Measurements from ENCODE around the gene BLTP2.
A peak's percentile ranks its signal among the peaks of the same experiment; 100 is the strongest.
"Not testable (repeated sequence)": the region's sequence is repeated elsewhere in the genome, so short reads cannot be mapped to it uniquely, and the experiment has no call there.

The BLTP2 gene

DNA sequence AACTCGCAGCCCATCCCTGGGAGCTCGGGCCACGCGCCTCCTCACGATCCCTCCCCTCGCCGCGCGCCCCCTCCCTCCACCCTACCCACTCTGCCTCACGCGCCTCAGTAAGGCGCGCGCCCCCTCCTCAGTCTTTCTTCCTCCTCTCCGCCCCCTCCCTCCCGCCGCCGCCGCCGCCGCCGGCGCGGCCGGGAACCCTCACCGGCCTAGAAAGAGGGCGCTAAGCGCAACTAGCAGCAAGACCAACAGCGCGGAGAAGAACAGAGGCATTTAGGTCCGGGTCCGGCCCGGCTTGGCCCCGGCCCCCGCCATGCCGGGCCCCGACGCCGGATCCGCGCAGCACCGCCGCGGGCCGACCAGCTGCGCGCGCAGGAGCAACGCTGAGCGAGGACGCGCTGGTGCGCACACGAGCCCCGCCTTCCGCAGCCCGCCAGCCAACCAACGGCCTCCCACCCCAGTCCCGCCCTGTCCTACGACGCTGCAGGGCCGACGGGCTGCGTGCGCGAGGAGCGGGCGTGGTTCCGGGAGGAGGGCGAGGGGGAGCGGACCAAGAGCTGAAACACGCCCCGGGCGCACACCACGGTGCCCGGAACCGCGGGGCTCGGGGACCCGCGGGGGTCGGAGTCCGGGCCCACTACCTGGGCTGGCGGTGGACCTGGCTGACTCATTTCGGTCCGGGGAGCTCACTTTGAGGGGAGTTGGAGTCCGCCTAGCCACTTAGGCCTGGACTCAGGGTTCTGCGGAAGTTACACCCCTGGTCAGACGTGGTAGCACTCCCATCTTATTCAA is at the start of gene BLTP2:
Gene BLTP2, minus strand, starts transcription at position 372 of the 789 bp plus-strand sequence. Its CDS starts 102 bp downstream, at position 270.
- peak; percentile 96 for DNase-seq

DNA sequence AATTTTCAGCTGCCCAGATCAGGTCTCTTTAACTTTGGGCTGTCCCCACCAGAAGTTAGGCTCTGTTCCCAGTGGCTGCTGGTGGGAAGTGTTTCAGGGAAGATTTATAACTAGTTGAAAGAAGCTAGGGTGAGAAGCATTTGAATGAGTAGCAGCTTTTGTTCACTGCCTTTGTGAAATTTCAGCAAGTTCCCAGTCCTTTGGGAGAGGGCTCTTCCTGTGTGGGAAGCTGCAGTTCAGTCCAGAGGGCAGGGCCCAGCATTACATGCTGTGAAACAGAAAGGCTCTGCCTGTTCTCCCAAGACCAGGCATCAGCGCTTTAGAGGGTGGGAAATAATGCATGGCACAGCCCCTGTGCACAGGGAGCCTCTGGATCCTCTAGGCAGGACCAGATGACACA is 48.9 kb upstream of the BLTP2 start:
- no peak for DNase-seq

DNA sequence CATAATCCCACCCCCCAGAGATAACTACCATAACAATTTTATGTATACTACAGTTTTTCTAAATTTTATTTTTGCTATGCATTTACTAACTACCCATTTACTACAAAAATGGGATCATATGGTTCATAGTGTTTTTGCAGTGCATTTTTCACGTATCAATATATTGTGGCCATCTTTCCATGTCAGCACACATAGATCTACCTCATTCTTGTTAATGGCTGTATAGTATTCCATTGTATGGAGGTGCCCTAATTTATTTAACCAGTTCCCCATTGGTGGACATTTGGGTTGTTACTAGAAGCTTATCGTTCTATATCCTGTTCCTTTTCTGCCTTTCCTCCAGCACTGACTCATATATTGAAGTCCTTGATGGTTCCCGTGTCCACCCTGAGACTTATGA is 44.1 kb upstream of the BLTP2 start:
- no peak for DNase-seq

DNA sequence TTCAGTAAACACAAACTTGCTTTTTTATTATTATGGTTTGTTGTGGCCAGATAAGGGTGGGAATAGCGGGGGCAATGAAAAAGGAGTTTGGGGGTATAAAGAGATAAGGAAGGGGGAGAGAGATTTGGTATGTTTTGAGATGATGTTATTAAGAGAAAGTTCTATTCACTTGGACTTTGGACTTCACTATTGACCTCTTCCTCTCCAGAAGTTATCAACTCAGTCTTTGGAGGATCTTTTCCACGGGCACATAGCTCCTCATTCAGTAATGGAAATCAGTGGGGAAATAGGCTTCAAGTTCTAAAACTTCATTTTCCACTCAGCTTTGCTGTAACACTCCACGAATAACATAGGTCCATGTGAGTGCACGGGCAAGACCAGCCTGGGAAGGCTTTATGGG is 43.5 kb upstream of the BLTP2 start:
- DNase-seq: no peak

DNA sequence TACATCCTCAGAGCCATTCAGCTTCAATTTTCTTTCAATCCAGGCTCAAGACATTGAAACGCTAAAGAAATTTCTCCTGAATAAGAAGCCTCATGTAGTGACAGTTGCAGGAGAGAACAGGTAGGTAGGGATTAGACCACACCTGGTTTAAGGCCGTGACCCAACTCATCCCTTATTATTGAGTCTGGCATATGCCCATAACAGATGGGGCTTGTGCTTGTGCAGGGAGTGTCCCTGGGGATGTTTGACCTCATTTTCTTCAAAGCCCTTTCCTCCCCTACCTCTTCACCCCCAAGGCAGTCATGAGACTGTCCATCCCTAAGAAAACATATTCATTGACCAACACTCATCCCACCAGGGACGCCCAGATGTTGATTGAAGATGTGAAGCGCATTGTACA is 41.3 kb upstream of the BLTP2 start:
- DNase-seq: no peak

DNA sequence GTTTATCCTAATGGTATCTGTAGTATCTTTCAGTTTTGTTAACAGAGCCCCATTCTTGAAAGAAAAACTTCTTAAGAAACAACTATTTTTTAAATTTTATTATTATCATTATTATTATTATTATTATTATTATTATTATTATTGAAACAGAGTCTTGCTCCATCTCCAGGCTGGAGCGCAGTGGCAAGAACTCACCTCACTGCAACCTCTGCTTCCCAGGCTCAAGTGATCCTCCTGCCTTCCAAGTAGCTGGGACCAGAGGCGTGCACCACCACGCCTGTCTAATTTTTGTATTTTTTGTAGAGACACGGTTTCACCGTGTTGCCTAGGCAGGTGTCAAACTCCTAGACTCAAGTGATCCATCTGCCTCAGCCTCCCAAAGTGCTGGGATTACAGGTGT is 40.4 kb upstream of the BLTP2 start:
- no peak for DNase-seq

DNA sequence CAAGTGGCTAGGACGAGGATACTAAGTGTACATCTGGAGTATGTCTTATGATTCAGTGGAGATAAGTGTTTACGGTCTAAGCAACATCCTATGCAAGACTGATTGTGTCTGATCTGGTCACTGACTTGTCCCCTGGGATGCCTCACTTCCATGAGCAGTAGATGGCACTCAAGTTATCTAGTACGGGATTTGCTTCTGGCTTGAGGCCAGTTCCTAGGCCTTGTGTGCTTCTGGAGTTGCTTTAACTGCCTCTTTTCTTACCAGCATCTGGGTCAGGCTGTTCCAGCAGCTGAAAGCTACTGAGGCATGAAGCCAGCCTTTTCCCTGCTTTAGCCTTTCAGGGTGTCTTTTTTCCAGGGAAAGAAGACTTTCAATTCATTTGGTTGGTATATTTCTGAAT is 40.0 kb upstream of the BLTP2 start:
- DNase-seq: no peak

DNA sequence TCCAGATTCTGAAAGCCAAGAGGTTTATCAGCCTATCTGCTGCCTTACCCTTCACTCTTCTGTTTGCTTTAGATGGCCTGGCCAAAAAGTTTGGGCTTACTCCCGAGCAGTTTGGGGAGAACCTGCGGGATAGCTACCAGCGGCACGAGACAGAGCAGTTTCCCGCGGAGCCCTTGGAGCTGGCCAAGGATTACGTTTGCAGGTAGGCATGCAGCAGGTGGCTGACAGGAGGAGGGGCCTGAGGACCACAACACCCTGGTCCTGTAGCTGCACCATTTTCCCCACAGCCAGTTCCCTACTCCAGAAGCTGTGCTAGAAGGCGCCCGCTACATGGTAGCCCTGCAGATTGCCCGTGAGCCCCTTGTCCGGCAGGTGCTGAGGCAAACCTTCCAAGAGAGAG is 37.7 kb upstream of the BLTP2 start:
- DNase-seq: no peak

DNA sequence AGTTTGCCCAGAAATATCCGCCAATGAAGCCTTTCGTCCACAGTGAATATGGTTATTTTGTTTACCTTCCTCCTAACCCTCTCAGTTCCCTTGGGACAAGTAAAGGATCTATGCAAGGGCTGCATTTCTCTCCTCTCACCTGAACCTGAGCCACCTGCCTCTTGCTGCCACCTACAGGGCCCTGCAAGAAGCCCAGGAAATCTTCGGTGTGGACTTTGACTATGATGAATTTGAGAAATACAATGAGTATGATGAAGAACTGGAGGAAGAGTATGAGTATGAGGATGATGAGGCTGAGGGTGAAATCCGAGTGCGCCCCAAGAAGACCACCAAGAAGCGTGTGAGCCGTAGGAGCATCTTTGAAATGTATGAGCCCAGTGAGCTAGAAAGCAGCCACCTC is 31.0 kb upstream of the BLTP2 start:
- DNase-seq: peak in 1 of 2 donors; percentile 20

DNA sequence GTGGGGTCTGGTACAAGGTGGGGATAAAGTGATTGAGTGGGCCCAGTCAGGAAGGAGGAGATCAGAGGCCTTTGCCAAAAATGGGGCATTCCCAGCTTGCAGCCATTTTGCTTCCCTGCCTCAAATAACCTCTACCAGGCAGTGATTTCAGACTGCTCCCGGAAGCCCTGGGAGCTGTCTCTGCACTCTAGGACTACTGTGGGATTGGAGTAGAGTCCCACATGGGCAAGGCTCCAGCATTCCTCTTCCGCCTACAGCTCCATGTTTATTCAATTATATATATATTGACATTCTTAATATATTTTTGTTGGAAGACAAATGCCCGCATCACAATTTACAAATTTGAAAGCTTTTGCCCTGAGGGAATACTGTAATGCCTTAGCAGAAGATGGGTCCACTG is 30.5 kb upstream of the BLTP2 start:
- DNase-seq: no peak

DNA sequence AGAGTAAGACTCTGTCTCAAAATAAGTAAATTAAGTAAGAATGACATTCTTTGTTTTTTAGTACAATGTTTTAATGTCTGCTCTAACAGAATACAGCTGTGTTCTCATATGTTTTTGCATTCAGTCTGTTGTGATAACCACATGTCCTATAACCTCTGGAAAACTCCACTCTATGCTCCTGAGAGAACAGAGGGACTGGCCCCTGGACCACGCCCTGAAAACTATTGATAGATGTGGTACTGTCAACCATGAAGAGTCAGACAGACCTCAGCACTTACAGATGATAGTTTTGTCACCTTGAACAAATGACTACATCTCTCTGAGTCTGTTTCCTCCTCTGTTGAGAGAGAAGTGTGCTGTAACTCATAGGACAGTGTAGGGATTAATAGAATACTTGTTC is 25.0 kb upstream of the BLTP2 start:
- DNase-seq: no peak

DNA sequence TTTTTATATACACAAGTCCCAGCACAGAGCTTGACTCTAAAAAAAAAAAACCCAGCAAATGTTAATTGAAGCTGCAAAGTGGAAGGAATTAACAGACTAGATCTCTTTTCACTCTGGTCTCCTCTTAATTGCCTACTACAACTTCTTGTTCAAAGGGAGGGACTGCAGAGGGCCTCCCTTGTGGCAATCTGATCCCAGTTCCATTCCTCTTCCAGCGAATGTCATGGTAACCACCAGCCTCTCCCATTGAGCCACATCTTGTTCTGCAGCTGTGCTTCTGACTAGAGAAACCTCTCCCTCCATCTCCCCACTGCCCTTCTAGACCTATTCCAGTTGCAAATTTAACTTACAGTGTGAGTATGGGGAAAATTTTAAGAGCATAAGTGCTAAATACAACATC is 22.9 kb upstream of the BLTP2 start:
- no peak for DNase-seq

DNA sequence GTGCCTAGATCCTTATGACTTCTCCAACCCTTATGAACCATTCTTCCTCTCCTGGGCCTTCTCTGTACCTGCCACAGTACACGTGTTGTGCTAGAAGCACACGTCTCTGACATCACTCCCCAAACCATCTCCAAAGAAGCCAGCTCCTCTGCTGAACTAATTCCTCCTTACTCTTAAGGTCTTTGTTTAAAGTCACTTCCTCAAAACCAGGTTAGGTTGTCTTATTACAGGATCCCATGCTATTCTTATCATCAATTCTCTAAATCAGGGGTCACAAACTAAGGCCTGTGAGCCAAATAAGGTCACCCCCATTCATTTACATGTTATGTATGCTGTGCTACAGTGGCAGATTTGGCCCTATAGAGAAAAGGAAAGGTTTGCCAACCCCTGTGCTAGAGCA is 21.0 kb upstream of the BLTP2 start:
- no peak for DNase-seq

DNA sequence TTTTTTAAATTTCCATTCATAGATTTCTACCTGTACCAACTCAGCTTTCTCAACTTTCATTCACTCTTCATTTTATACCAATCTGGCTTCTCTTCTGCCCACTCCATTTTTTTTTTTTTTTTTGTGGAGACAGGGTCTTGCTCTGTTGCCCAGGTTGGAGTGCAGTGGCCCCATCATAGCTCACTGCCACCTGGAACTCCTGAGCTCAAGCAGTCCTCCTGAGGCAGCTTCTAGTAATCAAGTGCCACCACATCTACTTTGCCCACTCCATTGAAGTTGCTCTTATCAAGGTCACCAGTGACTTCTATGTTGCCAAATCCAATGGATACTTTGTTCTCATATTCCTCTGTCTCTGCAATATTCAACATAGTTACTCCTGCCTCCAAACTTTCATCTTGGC is 18.8 kb upstream of the BLTP2 start:
- no peak for DNase-seq

DNA sequence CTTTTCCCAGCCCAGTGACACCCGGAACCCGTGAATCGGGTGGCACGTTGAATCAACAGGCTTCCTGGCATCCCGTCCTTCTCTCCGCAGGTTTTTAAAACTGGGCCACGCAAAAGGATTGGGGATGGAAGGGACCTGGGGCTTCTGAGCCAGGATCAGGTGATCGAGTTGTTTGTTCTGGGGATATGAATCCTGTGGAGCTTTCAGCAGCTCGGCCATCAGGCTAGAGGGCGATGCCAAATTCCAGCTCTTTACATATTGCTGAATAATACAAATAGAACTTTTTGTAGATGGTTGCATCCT is 17.5 kb upstream of the BLTP2 start:
- no peak for DNase-seq

DNA sequence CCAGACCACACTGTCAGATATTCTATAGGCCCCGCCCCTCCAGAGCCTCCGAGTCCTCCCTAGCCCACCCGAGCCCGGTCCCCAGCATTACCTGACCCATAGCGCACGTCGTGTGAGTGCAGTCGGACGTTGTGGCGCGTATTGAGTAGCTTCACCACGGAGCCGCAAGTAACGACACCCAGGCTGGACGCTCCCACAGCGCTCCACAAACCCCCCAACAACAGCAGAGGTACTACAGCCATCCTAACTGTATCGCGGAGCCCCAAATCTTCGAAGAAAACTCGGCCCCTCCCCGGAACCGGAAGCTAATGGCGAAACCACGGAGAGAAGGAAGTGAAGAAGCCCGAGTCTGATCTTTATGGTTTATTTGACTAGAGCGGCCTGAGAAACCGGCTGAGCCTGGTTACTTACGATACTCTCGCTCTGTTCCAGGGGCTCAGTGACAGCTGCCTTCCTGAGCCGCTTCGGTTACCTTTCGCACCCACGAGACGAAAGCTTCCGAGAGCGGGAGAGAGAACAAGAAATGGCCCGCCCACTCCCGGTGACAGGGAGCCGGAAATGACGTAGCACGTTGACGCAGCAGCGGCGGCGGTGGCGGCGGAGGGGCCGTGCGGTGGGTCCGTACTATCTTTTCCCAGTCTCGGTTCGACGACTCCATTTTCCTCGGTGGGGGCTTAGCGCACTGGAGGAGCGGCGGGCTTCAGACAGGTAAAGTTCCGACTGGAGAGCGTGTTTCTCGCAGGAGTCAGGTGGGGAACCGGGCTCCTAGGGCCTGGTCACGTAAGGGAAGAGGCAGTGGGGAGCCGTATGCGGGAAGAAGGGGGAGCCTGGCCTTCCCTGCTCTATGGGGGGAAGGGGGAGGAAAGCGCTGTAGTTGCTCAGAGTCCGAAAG is 16.9 kb upstream of the BLTP2 start, which contains the start of the genes SDF2 and SUPT6H:
Gene SDF2, minus strand, starts transcription at position 272 of the 892 bp plus-strand sequence. Its CDS starts 30 bp downstream, at position 242.
Gene SUPT6H, plus strand, starts transcription at position 571 of the 892 bp plus-strand sequence. CDS start 11,197 bp downstream, outside the sequence.
- peak; percentile 92 to 94 for DNase-seq

DNA sequence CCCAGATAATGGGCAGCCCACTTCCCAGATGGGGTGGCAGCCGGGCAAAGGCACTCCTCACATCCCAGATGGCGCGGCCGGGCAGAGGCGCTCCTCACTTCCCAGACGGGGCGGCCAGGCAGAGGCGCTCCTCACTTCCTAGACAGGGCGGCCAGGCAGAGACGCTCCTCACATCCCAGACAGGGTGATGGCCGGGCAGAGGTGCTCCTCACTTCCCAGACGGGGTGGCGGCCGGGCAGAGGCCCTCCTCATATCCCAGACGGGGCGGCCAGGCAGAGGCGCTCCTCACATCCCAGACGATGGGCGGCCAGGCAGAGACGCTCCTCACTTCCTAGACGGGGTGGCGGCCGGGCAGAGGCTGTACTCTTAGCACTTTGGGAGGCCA is 14.5 kb upstream of the BLTP2 start:
- DNase-seq: not testable (repeated sequence)

DNA sequence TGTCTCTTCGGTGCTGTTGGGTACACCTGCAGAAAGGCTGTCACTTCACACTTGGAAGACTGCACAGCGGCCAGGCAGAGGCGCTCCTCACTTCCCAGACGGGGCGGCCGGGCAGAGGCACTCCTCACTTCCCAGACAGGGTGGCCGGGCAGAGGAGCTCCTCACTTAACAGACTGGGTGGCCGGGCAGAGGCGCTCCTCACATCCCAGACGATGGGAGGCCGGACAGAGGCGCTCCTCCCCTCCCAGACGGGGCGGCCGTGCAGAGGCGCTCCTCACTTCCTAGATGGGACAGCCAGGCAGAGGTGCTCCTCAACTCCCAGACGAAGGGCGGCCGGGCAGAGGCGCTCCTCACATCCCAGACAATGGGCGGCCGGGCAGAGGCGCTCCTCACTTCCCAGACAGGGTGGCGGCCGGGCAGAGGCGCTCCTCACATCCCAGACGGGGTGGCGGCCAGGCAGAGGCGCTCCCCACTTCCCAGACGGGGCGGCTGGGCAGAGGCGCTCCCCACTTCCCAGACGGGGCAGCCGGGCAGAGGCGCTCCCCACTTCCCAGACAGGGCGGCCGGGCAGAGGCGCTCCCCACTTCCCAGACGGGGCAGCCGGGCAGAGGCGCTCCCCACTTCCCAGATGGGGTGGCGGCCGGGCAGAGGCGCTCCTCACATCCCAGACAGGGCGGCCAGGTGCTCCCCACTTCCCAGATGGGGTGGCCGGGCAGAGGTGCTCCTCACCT is 14.0 kb upstream of the BLTP2 start:
- not testable (repeated sequence) for DNase-seq

DNA sequence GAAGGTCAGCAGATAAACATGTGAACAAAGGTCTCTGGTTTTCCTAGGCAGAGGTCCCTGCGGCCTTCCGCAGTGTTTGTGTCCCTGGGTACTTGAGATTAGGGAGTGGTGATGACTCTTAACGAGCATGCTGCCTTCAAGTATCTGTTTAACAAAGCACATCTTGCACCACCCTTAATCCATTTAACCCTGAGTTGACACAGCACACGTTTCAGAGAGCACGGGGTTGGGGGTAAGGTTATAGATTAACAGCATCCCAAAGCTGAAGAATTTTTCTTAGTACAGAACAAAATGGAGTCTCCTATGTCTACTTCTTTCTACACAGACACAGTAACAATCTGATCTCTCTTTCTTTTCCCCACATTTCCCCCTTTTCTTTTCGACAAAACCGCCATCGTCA is 13.4 kb upstream of the BLTP2 start:
- DNase-seq: not testable (repeated sequence)

DNA sequence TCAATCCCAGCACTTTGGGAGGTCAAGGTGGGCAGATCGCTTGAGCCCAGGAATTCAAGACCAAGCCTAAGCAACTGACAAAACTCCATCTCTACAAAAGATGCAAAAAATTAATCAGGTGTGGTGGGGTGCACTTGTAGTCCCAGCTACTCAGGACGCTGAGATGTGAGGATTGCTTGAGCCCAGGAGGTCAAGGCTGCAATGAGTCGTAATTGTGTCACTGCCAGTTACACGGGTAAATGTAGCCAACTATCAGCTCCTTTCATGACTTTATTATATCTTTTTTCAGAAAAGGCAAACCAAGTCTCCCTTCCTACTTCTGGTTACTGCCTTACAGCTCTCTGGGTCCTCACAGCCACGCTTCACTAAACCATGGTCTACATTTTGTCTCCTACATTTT is 12.8 kb upstream of the BLTP2 start:
- no peak for DNase-seq

DNA sequence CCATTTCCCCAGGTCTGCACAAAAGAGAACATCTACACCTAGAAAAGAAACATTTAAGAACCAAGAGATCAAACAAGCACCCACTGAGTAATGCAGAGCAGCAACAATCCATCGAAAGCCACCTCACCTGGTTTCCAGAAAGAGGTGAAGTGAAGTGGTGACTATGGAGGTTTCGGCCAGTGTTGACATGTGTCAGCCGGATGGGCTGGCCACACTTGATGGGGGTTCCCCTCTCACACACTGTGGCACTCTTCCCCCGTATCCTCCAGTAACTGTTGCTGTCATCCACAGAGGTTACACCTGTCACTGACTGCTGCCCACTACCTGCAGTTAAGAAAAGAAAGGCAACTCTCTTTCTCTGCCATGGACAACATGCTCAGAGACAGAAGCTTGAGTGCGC is 10.2 kb upstream of the BLTP2 start:
- DNase-seq: no peak

DNA sequence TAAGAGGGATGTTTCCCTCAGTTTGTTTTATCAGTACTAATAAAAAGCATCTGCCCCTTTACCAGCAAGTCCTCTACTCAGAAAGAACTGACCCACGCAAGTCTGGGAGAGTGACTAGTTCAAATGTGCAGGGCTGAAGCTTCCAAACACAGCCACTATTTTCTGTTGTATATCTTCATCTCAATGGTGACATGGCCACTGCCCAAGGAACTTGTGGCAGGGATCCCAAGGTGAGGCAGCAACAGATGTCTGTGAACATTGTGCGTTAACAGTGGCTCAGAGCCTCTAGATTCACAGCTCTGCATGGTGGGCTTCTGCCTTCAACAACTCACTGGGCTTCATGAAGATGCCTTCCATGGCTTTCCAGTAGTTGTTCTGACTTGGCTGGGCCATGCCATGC is 3.7 kb upstream of the BLTP2 start:
- no peak for DNase-seq

DNA sequence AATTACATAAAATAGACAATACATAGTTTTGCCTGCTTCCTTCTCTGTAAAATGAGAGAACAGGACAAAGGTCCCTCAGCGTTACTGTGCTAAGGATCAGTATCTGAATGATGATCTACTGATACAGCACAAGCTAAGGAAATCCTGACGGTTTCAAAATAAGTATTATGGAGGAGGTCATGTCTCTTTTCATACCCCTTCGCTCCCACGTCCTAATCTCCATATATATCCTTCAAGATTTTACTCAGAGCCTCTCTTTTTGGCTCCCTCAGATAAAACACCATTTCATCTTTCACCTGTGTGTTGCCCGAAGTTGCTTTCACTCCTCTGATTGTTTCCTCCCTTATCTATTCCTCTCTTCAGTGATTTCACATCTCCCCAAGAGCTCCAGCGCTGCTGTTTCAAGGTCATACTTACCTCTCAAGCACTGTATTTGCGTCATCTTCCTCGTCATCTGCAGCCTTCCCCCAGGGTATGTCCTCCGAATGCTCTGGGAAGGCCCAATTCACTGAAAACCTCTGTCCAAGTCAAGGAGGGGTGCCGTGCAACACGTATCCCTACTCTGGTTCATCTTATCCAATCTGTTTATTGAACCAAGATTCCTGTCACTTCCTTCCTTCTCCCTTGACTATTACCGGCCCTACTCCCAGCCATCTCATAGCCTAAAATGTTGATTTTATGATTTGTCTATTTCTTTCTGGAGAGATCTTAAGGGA is 1.2 kb upstream of the BLTP2 start:
- DNase-seq: peak in 1 of 2 donors; percentile 11

Measured in CD4-positive, alpha-beta T cell treated with Interleukin-4 for 1 hour (primary cell).